LoVo (cell line): ENCODE results near the gene RHOBTB1.
A peak's percentile ranks its signal among the peaks of the same experiment; 100 is the strongest.

Experiments
- DNase-seq: peaks from one replicate; pipeline ENCODE4 v3.0.0-alpha.2; 2016; ENCODE audit warnings: low spot score

The RHOBTB1 gene

GRCh38 chr10:60964257-60965235 is 20.6 kb upstream of the RHOBTB1 start:
- DNase-seq = peak; percentile 58

GRCh38 chr10:60963441-60964256 is 19.7 kb upstream of the RHOBTB1 start:
- DNase-seq = no peak

- no peak for DNase-seq
Observed at GRCh38 chr10:60962946-60963345, 19.0 kb upstream of the RHOBTB1 start.

GRCh38 chr10:60960913-60961312 is 16.9 kb upstream of the RHOBTB1 start:
- no peak for DNase-seq

GRCh38 chr10:60960031-60960430 is 16.0 kb upstream of the RHOBTB1 start:
- DNase-seq = no peak

- no peak for DNase-seq
Observed at GRCh38 chr10:60958892-60959601, 15.1 kb upstream of the RHOBTB1 start.

GRCh38 chr10:60957667-60958221 is 13.8 kb upstream of the RHOBTB1 start:
- no peak for DNase-seq

GRCh38 chr10:60955957-60956425 is 12.0 kb upstream of the RHOBTB1 start:
- peak; percentile 22 for DNase-seq

GRCh38 chr10:60955316-60955715 is 11.3 kb upstream of the RHOBTB1 start:
- no peak for DNase-seq

GRCh38 chr10:60954035-60954434 is 10.1 kb upstream of the RHOBTB1 start:
- DNase-seq = no peak

GRCh38 chr10:60953420-60953819 is 9.4 kb upstream of the RHOBTB1 start:
- DNase-seq = no peak

- no peak for DNase-seq
Observed at GRCh38 chr10:60952846-60953220, 8.8 kb upstream of the RHOBTB1 start.

- no peak for DNase-seq
Observed at GRCh38 chr10:60952067-60952845, 8.3 kb upstream of the RHOBTB1 start.

- DNase-seq = no peak
Observed at GRCh38 chr10:60951272-60951724, 7.3 kb upstream of the RHOBTB1 start.

- no peak for DNase-seq
Observed at GRCh38 chr10:60950300-60950699, 6.3 kb upstream of the RHOBTB1 start.

- DNase-seq = no peak
Observed at GRCh38 chr10:60948851-60949250, 4.9 kb upstream of the RHOBTB1 start.

GRCh38 chr10:60944910-60945297 is 919 bp upstream of the RHOBTB1 start:
- DNase-seq = no peak

- DNase-seq = peak; percentile 30
Observed at GRCh38 chr10:60943316-60944057, 498 bp downstream of the RHOBTB1 start.

- no peak for DNase-seq
Observed at GRCh38 chr10:60942788-60943315, 1.1 kb downstream of the RHOBTB1 start.
